Posterior cingulate gyrus (tissue), 11 donors: ENCODE results near the gene URAD.

Source experiments
- DNase-seq, 10 donors: peaks; one replicate each; pipeline versions ENCODE4 v3.0.0 to v3.0.0-alpha.2; 2020 to 2021; ENCODE audit warnings: mixed read lengths in 3 of 10
- intact Hi-C: fragments of 100-400 bp; cut with DNase I; formaldehyde crosslinking; loops from one replicate; pipeline ENCODE4 v1.15.1; 2023

URAD gene

GRCh38 chr13:28001049-28001448, 12.6 kb upstream of the URAD start:
- DNase-seq: peak in 5 of 10 donors; percentile 5 to 87 (median 28)
- intact Hi-C loops: no loop called here

- no peak for DNase-seq
- intact Hi-C loops: no loop called here
Observed at GRCh38 chr13:28000567-28000966, 12.1 kb upstream of the URAD start.

- intact Hi-C loops: no loop called here
- no peak for DNase-seq
Observed at GRCh38 chr13:27997904-27998522, 9.5 kb upstream of the URAD start.

- intact Hi-C loops: no loop called here
- no peak for DNase-seq
Observed at GRCh38 chr13:27991881-27992280, 3.4 kb upstream of the URAD start.

GRCh38 chr13:27985600-27985999, 2.9 kb downstream of the URAD start:
- intact Hi-C loops: loop anchor here (2.0 to 10.0 kb wide), 2 partner anchors 155 to 1001 kb away; no protein-coding TSS in a partner anchor
- DNase-seq: no peak

GRCh38 chr13:27982361-27982760, 6.1 kb downstream of the URAD start:
- no peak for DNase-seq
- intact Hi-C loops: loop anchor here (5.0 to 10.0 kb wide), 2 partner anchors 620 to 998 kb away; no protein-coding TSS in a partner anchor

- intact Hi-C loops: loop anchor here (5.0 to 10.0 kb wide), 2 partner anchors 619 to 996 kb away; no protein-coding TSS in a partner anchor
Observed at GRCh38 chr13:27981006-27981708, 7.3 kb downstream of the URAD start.

GRCh38 chr13:27980280-27980998, 8.1 kb downstream of the URAD start:
- intact Hi-C loops: loop anchor here (5.0 to 10.0 kb wide), 2 partner anchors 618 to 996 kb away; no protein-coding TSS in a partner anchor
- peak in 1 of 10 donors; percentile 74 for DNase-seq

More at GRCh38 chr13:27981006-27981708, 7.3 kb downstream of the URAD start:
- DNase-seq: peak in 1 of 10 donors; percentile 61

GRCh38 chr13:27979765-27980279, 8.7 kb downstream of the URAD start:
- intact Hi-C loops: loop anchor here (5.0 to 10.0 kb wide), 2 partner anchors 618 to 995 kb away; no protein-coding TSS in a partner anchor
- DNase-seq: no peak

GRCh38 chr13:27979001-27979643, 9.4 kb downstream of the URAD start:
- intact Hi-C loops: no loop called here
- no peak for DNase-seq

- intact Hi-C loops: no loop called here
Observed at GRCh38 chr13:27978301-27978968, 10.1 kb downstream of the URAD start.

GRCh38 chr13:27977476-27978300, 10.8 kb downstream of the URAD start:
- intact Hi-C loops: no loop called here
- DNase-seq: peak in 1 of 10 donors; percentile 62

More at GRCh38 chr13:27978301-27978968, 10.1 kb downstream of the URAD start:
- peak in 1 of 10 donors; percentile 60 for DNase-seq

- DNase-seq: peak in 1 of 10 donors; percentile 31
- intact Hi-C loops: no loop called here
Observed at GRCh38 chr13:27976362-27977091, 12.0 kb downstream of the URAD start.

- intact Hi-C loops: no loop called here
Observed at GRCh38 chr13:27975564-27976361, 12.7 kb downstream of the URAD start.

GRCh38 chr13:27973961-27974662, 14.4 kb downstream of the URAD start:
- intact Hi-C loops: no loop called here
- DNase-seq: no peak

More at GRCh38 chr13:27975564-27976361, 12.7 kb downstream of the URAD start:
- peak in 1 of 10 donors; percentile 70 for DNase-seq

GRCh38 chr13:27973291-27973690, 15.2 kb downstream of the URAD start:
- intact Hi-C loops: no loop called here
- DNase-seq: peak in 1 of 10 donors; percentile 48

GRCh38 chr13:27972478-27972820, 16.0 kb downstream of the URAD start:
- intact Hi-C loops: no loop called here
- DNase-seq: peak in 1 of 10 donors; percentile 52
